ENCODE results near the gene DNER.
"Not testable (repeated sequence)": the region's sequence is repeated elsewhere in the genome, so short reads cannot be mapped to it uniquely, and the experiment has no call there.

Gene DNER

GRCh38 chr2:229714080-229714735 lies at the start of gene DNER:
Gene DNER, minus strand, starts transcription at chr2:229714555. Its CDS starts 132 bp downstream, at chr2:229714423.
- DNase-seq = peak; percentile 51

GRCh38 chr2:229761663-229762062 lies 47.3 kb upstream of the DNER start:
- no peak for DNase-seq

GRCh38 chr2:229757462-229757861 lies 43.1 kb upstream of the DNER start:
- DNase-seq = not testable (repeated sequence)

- no peak for DNase-seq
Observed at GRCh38 chr2:229752970-229753729, 38.8 kb upstream of the DNER start.

- no peak for DNase-seq
Observed at GRCh38 chr2:229749779-229750178, 35.4 kb upstream of the DNER start.

GRCh38 chr2:229748950-229749349 lies 34.6 kb upstream of the DNER start:
- no peak for DNase-seq

GRCh38 chr2:229742691-229743090 lies 28.3 kb upstream of the DNER start:
- DNase-seq = not testable (repeated sequence)

GRCh38 chr2:229740279-229740678 lies 25.9 kb upstream of the DNER start:
- no peak for DNase-seq

GRCh38 chr2:229738024-229738625 lies 23.8 kb upstream of the DNER start:
- no peak for DNase-seq

GRCh38 chr2:229734410-229734809 lies 20.1 kb upstream of the DNER start:
- no peak for DNase-seq

GRCh38 chr2:229733611-229734245 lies 19.4 kb upstream of the DNER start:
- DNase-seq = no peak

GRCh38 chr2:229732897-229733296 lies 18.5 kb upstream of the DNER start:
- no peak for DNase-seq

GRCh38 chr2:229731916-229732315 lies 17.6 kb upstream of the DNER start:
- DNase-seq = no peak

GRCh38 chr2:229731363-229731762 lies 17.0 kb upstream of the DNER start:
- DNase-seq = no peak

- DNase-seq = no peak
Observed at GRCh38 chr2:229728370-229728769, 14.0 kb upstream of the DNER start.

- no peak for DNase-seq
Observed at GRCh38 chr2:229726643-229727042, 12.3 kb upstream of the DNER start.

GRCh38 chr2:229725716-229726574 lies 11.6 kb upstream of the DNER start:
- no peak for DNase-seq

GRCh38 chr2:229723192-229723591 lies 8.8 kb upstream of the DNER start:
- not testable (repeated sequence) for DNase-seq

GRCh38 chr2:229719926-229720647 lies 5.7 kb upstream of the DNER start:
- no peak for DNase-seq

GRCh38 chr2:229718057-229718456 lies 3.7 kb upstream of the DNER start:
- no peak for DNase-seq

- no peak for DNase-seq
Observed at GRCh38 chr2:229715895-229716507, 1.6 kb upstream of the DNER start.
